GM19372 (cell line): ENCODE data around the gene ATP5PB.

Experiments used
- ATAC-seq: cut with Tn5 transposase; IDR thresholded peaks from one replicate; pipeline ENCODE4 v1.9.1; 2021; ENCODE audit warnings: mild to moderate bottlenecking, low read depth, moderate library complexity; ENCODE audit not compliant: unreplicated experiment

Gene ATP5PB

DNA sequence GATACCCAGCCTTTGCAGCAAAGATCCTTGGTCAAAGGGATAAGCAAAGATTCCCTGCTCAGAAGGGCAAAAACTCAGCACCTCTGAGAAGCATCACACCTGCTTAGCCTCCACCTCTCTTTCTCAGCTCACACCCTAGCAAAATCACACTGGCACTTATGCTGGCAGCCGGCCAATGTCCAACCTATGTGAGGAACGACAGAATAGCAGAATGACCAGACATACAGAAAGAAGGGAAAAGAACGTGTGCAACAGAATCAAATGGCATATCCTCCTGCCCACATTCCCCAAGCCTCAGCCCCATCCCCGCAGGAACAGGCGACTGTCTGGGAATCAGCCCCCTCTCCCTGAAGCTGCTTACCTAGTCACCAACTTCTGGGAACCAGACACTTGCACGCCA lies 54.8 kb downstream of the ATP5PB start:
- ATAC-seq, result no peak

DNA sequence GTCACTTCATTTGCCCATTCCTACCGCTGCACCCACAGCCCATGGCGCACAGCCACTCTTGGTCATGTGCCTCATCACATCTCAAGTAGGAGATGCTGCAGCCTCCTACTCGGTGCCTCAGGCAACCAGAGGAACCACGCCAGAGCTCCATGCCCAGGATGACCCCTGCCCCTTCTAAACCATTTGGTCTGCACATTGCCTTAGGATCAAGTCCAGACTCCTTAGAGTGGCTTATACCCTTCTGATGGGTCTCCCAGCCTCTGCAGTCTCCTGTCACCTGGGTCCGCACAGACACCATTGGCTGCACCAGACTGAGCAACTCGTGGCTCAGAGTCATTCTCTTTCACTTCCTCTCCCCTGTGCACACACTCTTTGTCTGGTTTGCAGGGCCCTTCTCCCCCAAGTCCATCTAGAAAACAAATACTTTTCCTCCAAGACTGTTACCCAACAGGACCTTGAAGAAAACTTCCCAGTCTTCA lies 56.4 kb downstream of the ATP5PB start:
- ATAC-seq, result no peak

DNA sequence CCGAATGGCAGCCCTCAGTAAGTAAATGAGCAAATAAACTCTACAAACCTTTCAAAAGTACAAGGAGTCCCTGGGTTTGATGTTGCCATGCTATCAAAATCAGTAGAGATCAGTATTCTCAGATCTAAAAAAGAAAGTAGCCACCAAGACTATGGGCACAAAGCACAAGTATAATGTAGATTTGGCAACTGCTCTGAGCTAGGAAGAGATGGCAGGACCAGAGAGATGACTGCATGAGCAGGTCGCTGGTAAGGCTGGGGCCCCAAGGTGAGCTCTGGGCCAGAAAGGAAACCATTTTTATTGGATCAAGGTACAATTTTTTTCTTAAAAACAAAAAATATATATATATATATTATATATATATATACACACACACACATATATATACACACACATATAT lies 57.3 kb downstream of the ATP5PB start:
- ATAC-seq, result no peak

DNA sequence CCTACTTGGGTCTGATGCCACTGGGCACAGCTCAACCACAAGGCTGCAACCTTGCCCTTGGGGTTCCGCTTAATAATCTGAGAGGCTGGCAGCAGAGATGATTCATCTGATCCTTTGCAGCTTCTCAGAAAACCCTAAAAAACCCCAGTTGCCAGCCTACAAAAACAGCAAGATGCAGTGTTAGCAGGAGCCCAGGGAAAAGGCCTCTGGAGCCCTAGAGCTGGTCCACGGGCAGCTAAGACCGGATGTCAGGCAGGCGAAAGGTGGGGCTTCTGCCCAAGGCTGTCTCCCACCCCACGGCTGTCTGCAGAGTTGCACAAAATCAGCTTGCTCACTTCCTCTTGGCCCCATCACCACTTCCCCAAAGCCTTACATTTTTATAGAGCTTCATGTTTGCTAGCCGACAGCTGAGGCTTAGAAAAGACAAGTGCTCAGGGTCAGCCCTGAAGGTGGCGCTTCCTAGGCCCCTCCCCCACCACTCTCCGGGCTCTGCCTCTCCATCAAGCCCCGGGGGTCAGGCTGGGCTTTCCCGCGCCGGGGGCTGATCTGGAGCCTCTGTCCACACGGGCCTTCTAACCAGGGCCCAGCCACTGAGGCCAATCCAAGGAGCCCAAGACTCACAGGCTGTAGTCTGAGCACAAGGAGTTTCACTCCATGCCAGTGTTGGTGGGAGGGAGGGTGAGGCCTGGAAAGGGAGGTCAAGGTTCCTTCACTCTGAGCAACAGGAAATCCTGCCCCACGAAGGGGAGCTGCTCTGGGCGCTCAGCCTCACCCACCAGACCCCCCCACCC lies 58.3 kb downstream of the ATP5PB start:
- ATAC-seq, result peak; percentile 42

DNA sequence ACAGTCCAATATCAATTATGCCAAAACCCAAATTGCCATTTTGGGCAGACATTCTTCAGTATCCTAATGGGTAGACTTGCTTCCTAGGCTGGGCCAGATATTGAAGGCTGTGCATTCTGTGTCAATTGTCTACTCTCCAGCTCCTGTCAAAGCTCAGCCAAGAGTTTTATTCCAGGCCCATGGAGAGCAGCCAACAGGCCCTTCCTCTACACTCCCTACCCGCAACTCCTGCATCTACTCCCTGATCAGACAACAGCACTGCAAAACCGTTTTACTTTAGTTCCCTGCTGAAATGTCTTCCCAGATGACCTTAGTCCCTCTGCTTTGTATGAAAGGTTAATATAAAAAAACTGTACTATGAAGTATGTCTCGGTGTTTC lies 60.7 kb downstream of the ATP5PB start:
- ATAC-seq, result no peak

DNA sequence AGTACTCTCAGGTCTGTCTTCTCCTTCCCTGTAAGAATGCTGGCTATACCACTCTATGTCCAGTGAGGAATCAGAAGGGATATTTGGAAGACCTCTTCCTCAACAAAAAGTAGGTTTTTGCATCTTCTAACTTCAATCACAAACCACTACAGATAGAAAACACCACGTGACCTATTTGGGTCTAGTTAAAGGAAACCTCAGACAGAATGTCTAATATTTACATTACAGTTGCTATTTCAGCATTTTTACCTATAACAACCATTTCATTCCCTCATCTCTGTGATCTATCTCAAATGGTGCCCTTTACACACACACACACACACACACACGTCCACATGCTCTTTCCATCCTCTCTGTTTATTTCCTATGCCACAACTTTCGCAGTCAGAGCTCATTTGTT lies 62.1 kb downstream of the ATP5PB start:
- no peak for ATAC-seq
